Measurements from ENCODE around the gene CUX1. TPM values are rescaled to one million over a fixed set of nuclear protein-coding genes. Genes with fewer than 3 reads are reported as not detected.
A peak's percentile ranks its signal among the peaks of the same experiment; 100 is the strongest.
"Not testable (repeated sequence)": the region's sequence is repeated elsewhere in the genome, so short reads cannot be mapped to it uniquely, and the experiment has no call there.

The CUX1 gene
- total and polyA plus RNA-seq, 12 donors, result 34.5 to 176 (median 145) TPM

DNA sequence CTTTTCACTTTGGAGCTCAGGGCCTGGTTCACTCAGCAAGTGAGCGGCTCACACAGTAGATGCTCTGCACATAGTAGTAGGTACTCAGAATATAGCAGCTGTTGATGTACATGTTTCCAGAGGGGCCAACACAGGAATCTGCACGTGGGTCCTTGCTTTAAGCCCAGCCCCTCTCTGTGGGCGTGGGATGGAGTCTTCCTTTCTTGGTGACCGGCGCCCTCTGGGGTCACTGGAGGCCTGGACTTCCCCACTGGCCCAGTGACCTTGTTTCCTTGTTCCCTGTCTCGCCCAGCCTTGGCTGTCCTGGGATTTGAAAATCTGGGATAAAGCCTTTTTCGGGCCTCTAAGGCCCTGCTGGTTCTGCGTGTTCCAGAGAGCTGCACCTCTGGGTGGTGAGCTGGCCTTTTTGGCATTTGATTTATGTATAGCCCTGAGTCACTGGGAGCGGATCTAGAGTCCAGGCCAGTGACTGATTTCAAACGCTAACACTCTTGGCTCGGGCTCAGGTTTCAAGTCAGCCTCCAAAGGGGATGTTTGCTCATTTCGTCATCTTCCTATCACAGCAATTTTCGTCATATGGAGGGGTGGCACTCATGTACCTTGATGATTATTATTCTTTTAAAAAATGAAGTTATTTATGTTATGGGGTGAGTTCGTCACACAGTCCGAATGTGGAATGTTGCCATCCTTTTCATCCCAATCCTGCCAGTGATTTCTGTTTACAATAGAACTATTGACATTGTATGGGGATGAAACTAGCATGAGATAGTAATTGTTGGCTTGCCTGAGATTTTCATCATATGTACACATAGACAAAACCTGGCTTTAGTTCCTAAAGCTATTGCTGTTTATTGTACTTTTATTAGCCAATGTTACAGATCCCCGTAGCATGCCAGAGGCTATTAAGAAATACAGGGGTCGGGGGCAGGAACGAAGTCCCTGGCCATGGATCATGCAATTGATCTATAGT is 65.5 kb downstream of the CUX1 start:
- peak overlapping the region in 1 of 10 donors; percentile 6 for H3K4me3 ChIP-seq
- intact Hi-C loops (cut with DNase I), result loop anchor here in 1 of 10 donors (5.0 to 10.0 kb wide), 2 partner anchors 64 to 68 kb away; partner anchors contain the start of gene CUX1
- DNase-seq (peak; percentile 68 to 87), ATAC-seq (peak; percentile 87 to 96 (median 92))
- TF ChIP-seq, protein P1, sequence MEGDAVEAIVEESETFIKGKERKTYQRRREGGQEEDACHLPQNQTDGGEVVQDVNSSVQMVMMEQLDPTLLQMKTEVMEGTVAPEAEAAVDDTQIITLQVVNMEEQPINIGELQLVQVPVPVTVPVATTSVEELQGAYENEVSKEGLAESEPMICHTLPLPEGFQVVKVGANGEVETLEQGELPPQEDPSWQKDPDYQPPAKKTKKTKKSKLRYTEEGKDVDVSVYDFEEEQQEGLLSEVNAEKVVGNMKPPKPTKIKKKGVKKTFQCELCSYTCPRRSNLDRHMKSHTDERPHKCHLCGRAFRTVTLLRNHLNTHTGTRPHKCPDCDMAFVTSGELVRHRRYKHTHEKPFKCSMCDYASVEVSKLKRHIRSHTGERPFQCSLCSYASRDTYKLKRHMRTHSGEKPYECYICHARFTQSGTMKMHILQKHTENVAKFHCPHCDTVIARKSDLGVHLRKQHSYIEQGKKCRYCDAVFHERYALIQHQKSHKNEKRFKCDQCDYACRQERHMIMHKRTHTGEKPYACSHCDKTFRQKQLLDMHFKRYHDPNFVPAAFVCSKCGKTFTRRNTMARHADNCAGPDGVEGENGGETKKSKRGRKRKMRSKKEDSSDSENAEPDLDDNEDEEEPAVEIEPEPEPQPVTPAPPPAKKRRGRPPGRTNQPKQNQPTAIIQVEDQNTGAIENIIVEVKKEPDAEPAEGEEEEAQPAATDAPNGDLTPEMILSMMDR (IDR thresholded peaks at IDR 0.05), result peak in 3 of 9 donors; percentile 19 to 32 (median 30)
- peaks cover 17 to 84% (median 63%) of the 10 kb centered on the region in 9 donors for H3K4me1 ChIP-seq
- no peaks in the 10 kb centered on the region for H3K36me3 ChIP-seq
- WGBS, 2 donors, result 25 to 27% methylated on average over 18 of the region's 18 CpGs
- H3K27ac ChIP-seq, result peak overlapping the region; percentile 47 to 92 (median 88)
- H3K9me3 ChIP-seq, result no peaks in the 10 kb centered on the region
- no peaks in the 10 kb centered on the region for H3K27me3 ChIP-seq

DNA sequence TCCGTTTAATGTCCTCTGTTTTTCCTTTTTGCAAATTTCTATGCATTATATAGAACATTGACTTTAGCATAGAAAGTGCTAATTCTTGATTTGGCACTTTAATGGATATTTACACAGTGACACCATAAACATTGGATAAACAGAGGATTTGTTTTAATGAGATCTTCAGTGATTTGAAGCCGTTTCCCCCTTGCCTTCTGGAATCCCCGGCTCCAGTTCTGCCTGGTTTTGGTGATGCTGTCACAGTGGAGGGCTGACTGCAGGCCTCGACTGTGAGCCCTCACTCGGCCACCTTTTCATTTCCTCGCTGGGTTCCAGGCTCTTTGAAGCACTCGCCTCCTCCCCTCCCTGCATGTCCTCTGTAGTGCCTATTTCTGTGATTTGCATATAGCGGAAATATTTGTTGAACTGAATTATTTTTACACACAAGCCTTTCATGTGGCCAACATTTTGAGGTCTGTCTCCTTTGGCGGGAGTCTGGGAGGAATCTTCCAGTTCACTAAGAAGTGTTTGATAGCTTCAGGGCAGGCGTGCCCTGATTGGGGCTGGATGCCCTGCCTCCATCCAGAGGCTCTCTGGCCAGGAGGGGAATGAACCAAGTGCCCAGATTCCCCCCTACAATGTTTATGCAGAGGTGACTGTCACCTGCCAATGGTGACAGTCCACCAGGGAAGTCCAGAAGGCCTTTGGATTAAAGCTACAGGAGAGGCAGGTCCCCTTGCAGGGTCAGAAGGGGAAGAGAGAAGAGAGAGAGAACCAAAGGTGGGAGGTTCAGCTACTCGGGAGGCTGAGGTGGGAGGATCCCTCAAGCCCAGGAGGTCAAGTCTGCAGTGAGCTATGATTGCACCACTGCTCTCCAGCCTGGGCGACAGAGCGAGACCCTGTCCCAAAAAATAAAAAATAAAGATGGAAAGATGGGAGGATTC is 67.5 kb downstream of the CUX1 start:
- intact Hi-C loops (cut with DNase I), result loop anchor here in 2 of 10 donors (5.0 to 10.0 kb wide), 3 partner anchors 42 to 70 kb away; partner anchors contain the start of gene CUX1 (in 1 of the 2)
- Histone ChIP-seq H3K9me3 (no peaks in the 10 kb centered on the region), H3K36me3 (no peaks in the 10 kb centered on the region), H3K4me3 (no peak overlapping the region), H3K4me1 (peaks cover 17 to 76% (median 59%) of the 10 kb centered on the region in 9 donors), H3K27ac (peak overlapping the region in 7 of 10 donors; percentile 20 to 92 (median 72)), H3K27me3 (no peaks in the 10 kb centered on the region)
- ATAC-seq (no peak), DNase-seq (no peak)
- TF ChIP-seq, protein P1 (IDR thresholded peaks at IDR 0.05), result no peak
- 71 to 78% methylated on average over 13 of the region's 13 CpGs for WGBS, 2 donors

DNA sequence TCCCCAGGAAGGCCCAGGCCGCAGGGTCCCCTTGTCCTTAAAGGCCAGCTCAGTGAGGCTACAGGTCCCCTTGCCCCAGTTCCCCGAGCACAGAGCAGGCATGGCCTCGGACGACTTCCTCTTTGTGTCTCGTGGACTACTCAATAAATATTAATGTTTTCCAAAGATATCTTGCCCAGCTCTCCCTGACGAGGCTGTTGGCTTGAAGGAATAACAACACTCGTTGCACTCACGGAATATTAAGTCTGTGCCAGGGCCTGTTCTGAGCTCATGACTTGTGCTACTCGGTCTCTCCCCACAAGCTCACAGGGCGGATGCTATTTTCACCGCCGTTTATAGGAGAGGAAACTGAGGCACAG is 68.2 kb downstream of the CUX1 start:
- Histone ChIP-seq H3K4me1 (peaks cover 16 to 74% (median 56%) of the 10 kb centered on the region in 9 donors), H3K27ac (peak overlapping the region in 8 of 10 donors; percentile 20 to 92 (median 58)), H3K27me3 (no peaks in the 10 kb centered on the region), H3K4me3 (no peak overlapping the region), H3K9me3 (no peaks in the 10 kb centered on the region), H3K36me3 (no peaks in the 10 kb centered on the region)
- WGBS, 2 donors, result 59 to 74% methylated on average over 12 of the region's 12 CpGs
- TF ChIP-seq, protein P1 (IDR thresholded peaks at IDR 0.05), result no peak
- ATAC-seq, result peak in 5 of 8 donors; percentile 16 to 34 (median 25)
- intact Hi-C loops (cut with DNase I), result loop anchor here in 2 of 10 donors (5.0 to 10.0 kb wide), 2 partner anchors 42 to 71 kb away; partner anchors contain the start of gene CUX1 (in 1 of the 2)
- no peak for DNase-seq

DNA sequence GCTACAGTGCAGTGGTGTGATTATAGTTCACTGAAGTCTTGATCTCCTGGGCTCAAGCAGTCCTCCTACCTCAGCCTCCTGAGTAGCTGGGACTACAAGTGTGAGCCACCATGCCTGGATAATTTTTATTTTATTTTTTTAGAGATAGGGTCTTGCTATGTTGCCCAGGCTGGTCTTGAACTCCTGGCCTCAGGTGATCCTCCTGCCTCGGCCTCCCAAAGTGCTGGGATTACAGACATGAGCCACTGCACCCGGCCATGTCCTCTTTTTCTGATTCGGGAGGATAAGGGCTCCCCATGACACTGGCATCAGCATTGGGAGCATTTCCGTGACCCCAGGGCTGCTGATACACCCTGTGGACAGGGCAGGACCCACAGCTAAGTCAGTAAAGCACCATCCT is 69.9 kb downstream of the CUX1 start:
- 97 to 98% methylated on average over 4 of the region's 4 CpGs for WGBS, 2 donors
- intact Hi-C loops (cut with DNase I), result loop anchor here in 2 of 10 donors (5.0 to 10.0 kb wide), 2 partner anchors 40 to 73 kb away; partner anchors contain the start of gene CUX1 (in 1 of the 2)
- not testable (repeated sequence) for H3K27me3 ChIP-seq, ATAC-seq, H3K27ac ChIP-seq, H3K4me3 ChIP-seq, H3K9me3 ChIP-seq, DNase-seq, H3K36me3 ChIP-seq
- peaks cover 8 to 66% (median 50%) of the 10 kb centered on the region in 9 donors for H3K4me1 ChIP-seq

DNA sequence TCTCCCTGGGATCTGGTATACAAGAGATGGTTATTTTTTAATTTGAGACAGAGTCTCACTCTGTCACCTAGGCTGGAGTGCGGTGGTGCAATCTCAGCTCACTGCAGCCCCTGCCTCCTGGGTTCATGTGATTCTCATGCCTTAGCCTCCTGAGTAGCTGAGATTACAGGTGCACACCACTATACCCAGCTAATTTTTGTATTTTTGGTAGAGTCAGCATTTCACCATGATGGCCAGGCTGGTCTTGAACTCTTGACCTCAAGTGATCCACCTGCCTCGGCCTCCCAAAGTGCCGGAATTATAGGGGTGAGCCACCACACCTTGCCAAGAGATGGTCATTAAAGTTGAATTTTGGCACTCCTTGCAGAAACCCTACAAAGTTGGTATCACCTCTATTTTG is 71.1 kb downstream of the CUX1 start:
- not testable (repeated sequence) for H3K9me3 ChIP-seq, H3K27ac ChIP-seq, H3K27me3 ChIP-seq, H3K4me3 ChIP-seq, H3K36me3 ChIP-seq, DNase-seq, ATAC-seq
- H3K4me1 ChIP-seq, result peaks cover 0 to 60% (median 50%) of the 10 kb centered on the region in 9 donors
- WGBS, 2 donors, result 95 to 98% methylated on average over 3 of the region's 3 CpGs
- intact Hi-C loops (cut with DNase I), result loop anchor here in 2 of 10 donors (5.0 to 10.0 kb wide), 2 partner anchors 39 to 74 kb away; partner anchors contain the start of gene CUX1 (in 1 of the 2)

Data from heart right ventricle (tissue), 16 donors.